Pancreas (tissue), 10 donors: ENCODE measurements around the gene FCN3. TPM values are rescaled to one million over a fixed set of nuclear protein-coding genes. Genes with fewer than 3 reads are reported as not detected.
A peak's percentile ranks its signal among the peaks of the same experiment; 100 is the strongest.

Source experiments
- ATAC-seq, 4 donors: fragments of 200-7000 bp; cut with Tn5 transposase; one replicate each; pipeline versions ENCODE4 v1.8.0 to v1.9.1; 2020; ENCODE audit warnings: mild to moderate bottlenecking in 4 of 4, moderate library complexity in 4 of 4
- DNase-seq, 6 donors: peaks; one replicate each; pipeline ENCODE4 v3.0.0-alpha.2; 2020
- FAIRE-seq: peaks from 2 replicates; lab custom pipeline; 2012; peaks lifted over from hg19 to GRCh38; lab: Jason Lieb, UNC
- H3K27ac ChIP-seq, 4 donors: fragments of 200-600 bp; sonication (generic); 1 replicate in 3 of 4; 2 replicates in 1 of 4; pipeline versions ENCODE4 v1.5.0 to v1.8.0; 2020
- H3K27me3 ChIP-seq, 4 donors: fragments of 200-600 bp; one replicate each; pipeline ENCODE4 v1.8.0; 2021
- H3K36me3 ChIP-seq, 3 donors: fragments of 200-600 bp; sonication (generic) in 1 of 3; one replicate each; pipeline versions ENCODE4 v1.5.0 to v1.8.0; 2020 to 2021
- H3K4me1 ChIP-seq, 3 donors: fragments of 200-600 bp; one replicate each; pipeline ENCODE4 v1.8.0; 2021
- H3K4me3 ChIP-seq, 4 donors: fragments of 200-600 bp; sonication (generic) in 2 of 4; one replicate each; pipeline versions ENCODE4 v1.5.0 to v1.8.0; 2020 to 2021
- H3K9me3 ChIP-seq, 4 donors: fragments of 200-600 bp; one replicate each; pipeline ENCODE4 v1.8.0; 2021
- WGBS, 2 donors: extraction: QIAGEN DNeasy Blood & Tissue Kit; methylation state at CpG; one replicate each; pipeline ENCODE4 v1.1.7; 2013; 5-methylcytosine and 5-hydroxymethylcytosine counted together
- intact Hi-C, 3 donors: fragments of 100-400 bp; cut with DNase I; formaldehyde crosslinking; loops; one replicate each; pipeline versions ENCODE4 v1.11.1 to v1.14.2; 2022
- polyA plus RNA-seq, 2 donors: library from polyadenylated mRNA; stranded (reverse); fragments of 200-250 nt; gene quantifications; one replicate each; pipeline ENCODE4 v1.2.3, GENCODE V29; 2013
- total RNA-seq, 6 donors: library from RNA; stranded (reverse); fragmentation: NEBNext Ultra II Directional in 4 of 6; extraction: Animal tissue kit (Norgen Biotek cat#: 25700) in 4 of 6; gene quantifications; one replicate each; pipeline versions ENCODE4 v1.2.1 to v1.2.4, GENCODE V29; 2021 to 2023
- TF ChIP-seq, protein P1 (sequence below), 4 donors: fragments of 200-600 bp; sonication (generic) in 3 of 4; IDR thresholded peaks; one replicate each; pipeline versions ENCODE4 v1.5.0 to v1.8.0; 2021; ENCODE audit warnings: antibody characterized with exemption in 4 of 4
- donor health status: healthy with polysubstance abuse.
- donor health status: DM: no; HTN: no; CAD: no; lungs with moderate emphysema.
- donor health status: DM: no; HTN: no; CAD: no.
- donor health status: control.
- donor health status: control.
- donor health status: Bipolar disorder and iron deficiency.
- donor health status: DM: yes; HTN: yes; CAD: no.
- donor health status: DM: no; HTN: no; CAD: no.
- donor health status: DM: no; HTN: no; CAD: no.
- donor health status: DM: yes; HTN: yes; CAD: no.

The FCN3 gene
- total and polyA plus RNA-seq, 8 donors = 0.39 to 19.7 (median 3.7) TPM

- Histone ChIP-seq H3K4me1 (peaks cover 0 to 5% (median 4%) of the 10 kb centered on the region in 3 donors), H3K27ac (no peak overlapping the region), H3K36me3 (no peaks in the 10 kb centered on the region), H3K4me3 (peak overlapping the region in 3 of 4 donors; percentile 20 to 40 (median 33)), H3K27me3 (no peaks in the 10 kb centered on the region), H3K9me3 (no peaks in the 10 kb centered on the region)
- intact Hi-C loops = no loop called here
- DNase-seq = peak in 3 of 6 donors; percentile 67 to 82 (median 73)
- ATAC-seq = peak in 1 of 4 donors; percentile 24
- no peak for FAIRE-seq
- WGBS, 2 donors = 29 to 35% methylated on average over 59 to 71 of the region's 71 CpGs
- TF ChIP-seq, protein P1, sequence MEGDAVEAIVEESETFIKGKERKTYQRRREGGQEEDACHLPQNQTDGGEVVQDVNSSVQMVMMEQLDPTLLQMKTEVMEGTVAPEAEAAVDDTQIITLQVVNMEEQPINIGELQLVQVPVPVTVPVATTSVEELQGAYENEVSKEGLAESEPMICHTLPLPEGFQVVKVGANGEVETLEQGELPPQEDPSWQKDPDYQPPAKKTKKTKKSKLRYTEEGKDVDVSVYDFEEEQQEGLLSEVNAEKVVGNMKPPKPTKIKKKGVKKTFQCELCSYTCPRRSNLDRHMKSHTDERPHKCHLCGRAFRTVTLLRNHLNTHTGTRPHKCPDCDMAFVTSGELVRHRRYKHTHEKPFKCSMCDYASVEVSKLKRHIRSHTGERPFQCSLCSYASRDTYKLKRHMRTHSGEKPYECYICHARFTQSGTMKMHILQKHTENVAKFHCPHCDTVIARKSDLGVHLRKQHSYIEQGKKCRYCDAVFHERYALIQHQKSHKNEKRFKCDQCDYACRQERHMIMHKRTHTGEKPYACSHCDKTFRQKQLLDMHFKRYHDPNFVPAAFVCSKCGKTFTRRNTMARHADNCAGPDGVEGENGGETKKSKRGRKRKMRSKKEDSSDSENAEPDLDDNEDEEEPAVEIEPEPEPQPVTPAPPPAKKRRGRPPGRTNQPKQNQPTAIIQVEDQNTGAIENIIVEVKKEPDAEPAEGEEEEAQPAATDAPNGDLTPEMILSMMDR (IDR thresholded peaks at IDR 0.05) = no peak
Observed at GRCh38 chr1:27360159-27361043, 14.2 kb downstream of the FCN3 start.

GRCh38 chr1:27359822-27360158, 14.8 kb downstream of the FCN3 start:
- peak overlapping the region in 1 of 4 donors; percentile 40 for H3K4me3 ChIP-seq
- 55 to 59% methylated on average over 9 of the region's 9 CpGs for WGBS, 2 donors

GRCh38 chr1:27358928-27359313, 15.7 kb downstream of the FCN3 start:
- no peaks in the 10 kb centered on the region for H3K9me3 ChIP-seq
- ATAC-seq = no peak
- TF ChIP-seq, protein P1 (IDR thresholded peaks at IDR 0.05) = no peak
- no peak overlapping the region for H3K27ac ChIP-seq
- no peak for FAIRE-seq
- 94 to 95% methylated on average over 5 of the region's 5 CpGs for WGBS, 2 donors
- intact Hi-C loops = loop anchor here in 1 of 3 donors (5.0 kb wide), 1 partner anchor 33 kb away; the partner anchor contains the start of gene GPR3
- no peaks in the 10 kb centered on the region for H3K27me3 ChIP-seq
- no peaks in the 10 kb centered on the region for H3K36me3 ChIP-seq
- no peak overlapping the region for H3K4me3 ChIP-seq
- H3K4me1 ChIP-seq = peaks cover 0 to 4% (median 0%) of the 10 kb centered on the region in 3 donors
- peak in 1 of 6 donors; percentile 10 for DNase-seq

More at GRCh38 chr1:27359822-27360158, 14.8 kb downstream of the FCN3 start:
- no peaks in the 10 kb centered on the region for H3K27me3 ChIP-seq
- TF ChIP-seq, protein P1 (IDR thresholded peaks at IDR 0.05) = no peak
- DNase-seq = peak in 2 of 6 donors; percentile 20 to 30
- FAIRE-seq = no peak
- peaks cover 0 to 4% (median 2%) of the 10 kb centered on the region in 3 donors for H3K4me1 ChIP-seq
- no peaks in the 10 kb centered on the region for H3K36me3 ChIP-seq
- H3K9me3 ChIP-seq = no peaks in the 10 kb centered on the region
- H3K27ac ChIP-seq = no peak overlapping the region
- intact Hi-C loops = loop anchor here in 1 of 3 donors (5.0 kb wide), 1 partner anchor 33 kb away; the partner anchor contains the start of gene GPR3
- ATAC-seq = no peak

GRCh38 chr1:27358038-27358927, 16.3 kb downstream of the FCN3 start:
- Histone ChIP-seq H3K27ac (no peak overlapping the region), H3K4me3 (no peak overlapping the region), H3K4me1 (peaks cover 0 to 4% (median 0%) of the 10 kb centered on the region in 3 donors), H3K9me3 (no peaks in the 10 kb centered on the region), H3K27me3 (no peaks in the 10 kb centered on the region), H3K36me3 (no peaks in the 10 kb centered on the region)
- DNase-seq = peak in 2 of 6 donors; percentile 46 to 75
- intact Hi-C loops = loop anchor here in 1 of 3 donors (5.0 kb wide), 1 partner anchor 34 kb away; the partner anchor contains the start of gene GPR3
- FAIRE-seq = no peak
- no peak for ATAC-seq
- whole genome bisulfite sequencing, 2 donors = 79 to 81% methylated on average over 21 of the region's 21 CpGs
- TF ChIP-seq, protein P1 (IDR thresholded peaks at IDR 0.05) = no peak
